ENCODE results near the gene RANBP9.
A peak's percentile ranks its signal among the peaks of the same experiment; 100 is the strongest.

RANBP9 gene

GRCh38 chr6:13711733-13712598, at the start of gene RANBP9:
Gene RANBP9, minus strand, starts transcription at chr6:13711835. Its CDS starts 330 bp downstream, at chr6:13711505.
- DNase-seq: peak; percentile 88

- DNase-seq: no peak
These were observed 49.0 kb upstream of the RANBP9 start for GRCh38 chr6:13760307-13761304.

- no peak for DNase-seq
These were observed 47.4 kb upstream of the RANBP9 start for GRCh38 chr6:13759025-13759424.

- no peak for DNase-seq
These were observed 43.0 kb upstream of the RANBP9 start for GRCh38 chr6:13754644-13755043.

GRCh38 chr6:13743736-13744127, 32.1 kb upstream of the RANBP9 start:
- no peak for DNase-seq

GRCh38 chr6:13742961-13743735, 31.5 kb upstream of the RANBP9 start:
- no peak for DNase-seq

- no peak for DNase-seq
These were observed 29.7 kb upstream of the RANBP9 start for GRCh38 chr6:13741365-13741764.

GRCh38 chr6:13735031-13735430, 23.4 kb upstream of the RANBP9 start:
- no peak for DNase-seq

GRCh38 chr6:13733178-13733887, 21.7 kb upstream of the RANBP9 start:
- no peak for DNase-seq

- no peak for DNase-seq
These were observed 19.1 kb upstream of the RANBP9 start for GRCh38 chr6:13730704-13731103.

- no peak for DNase-seq
These were observed 18.3 kb upstream of the RANBP9 start for GRCh38 chr6:13729891-13730290.

- DNase-seq: peak in 1 of 2 experiments; percentile 16
These were observed 13.9 kb upstream of the RANBP9 start for GRCh38 chr6:13725570-13725969.

- no peak for DNase-seq
These were observed 13.4 kb upstream of the RANBP9 start for GRCh38 chr6:13725052-13725451.

- peak in 1 of 2 experiments; percentile 13 for DNase-seq
These were observed 12.5 kb upstream of the RANBP9 start for GRCh38 chr6:13724182-13724581.

GRCh38 chr6:13722880-13723279, 11.2 kb upstream of the RANBP9 start:
- DNase-seq: no peak

- DNase-seq: no peak
These were observed 6.5 kb upstream of the RANBP9 start for GRCh38 chr6:13718123-13718458.

GRCh38 chr6:13716955-13717295, 5.3 kb upstream of the RANBP9 start:
- no peak for DNase-seq

GRCh38 chr6:13716225-13716954, 4.8 kb upstream of the RANBP9 start:
- DNase-seq: no peak

GRCh38 chr6:13715444-13715883, 3.8 kb upstream of the RANBP9 start:
- no peak for DNase-seq

- no peak for DNase-seq
These were observed 914 bp upstream of the RANBP9 start for GRCh38 chr6:13712599-13712898.

GRCh38 chr6:13711324-13711732, 307 bp downstream of the RANBP9 start:
- peak; percentile 29 to 76 for DNase-seq
